H9 (cell line): ENCODE measurements around the gene MAP3K1. TPM values are rescaled to one million over a fixed set of nuclear protein-coding genes. Genes with fewer than 3 reads are reported as not detected.

Experiments
- DNase-seq: peaks from one replicate; pipeline ENCODE4 v3.0.0-alpha.2; 2017
- H2AFZ ChIP-seq: one replicate; pipeline ENCODE4 v1.6.1; 2013; ENCODE audit warnings: mild to moderate bottlenecking, low read length, control low read depth, moderate library complexity
- H2AK5ac ChIP-seq: 2 replicates; pipeline ENCODE4 v1.6.1; 2013; ENCODE audit warnings: low read length, control low read depth, mixed read lengths; ENCODE audit not compliant: insufficient read length
- H2BK120ac ChIP-seq: one replicate; pipeline ENCODE4 v1.6.1; 2013; ENCODE audit warnings: low read depth, mild to moderate bottlenecking, low read length, control low read depth, inconsistent platforms; ENCODE audit not compliant: poor library complexity, severe bottlenecking
- H2BK12ac ChIP-seq: 2 replicates; pipeline ENCODE4 v1.6.1; 2013; ENCODE audit warnings: low read length, control low read depth, mixed read lengths, low read depth; ENCODE audit not compliant: insufficient read length
- H2BK15ac ChIP-seq: 2 replicates; pipeline ENCODE4 v1.6.1; 2013; ENCODE audit warnings: low read depth, low read length, control low read depth
- H2BK20ac ChIP-seq: one replicate; pipeline ENCODE4 v1.6.1; 2013; ENCODE audit warnings: low read depth, mild to moderate bottlenecking, low read length, control low read depth, inconsistent platforms; ENCODE audit not compliant: poor library complexity, severe bottlenecking
- H2BK5ac ChIP-seq: 2 replicates; pipeline ENCODE4 v1.6.1; 2013; ENCODE audit warnings: low read length, control low read depth, mixed read lengths; ENCODE audit not compliant: insufficient read length
- H3K14ac ChIP-seq: 2 replicates; pipeline ENCODE4 v1.6.1; 2013; ENCODE audit warnings: low read length, control low read depth; ENCODE audit not compliant: insufficient read depth
- H3K18ac ChIP-seq: 2 replicates; pipeline ENCODE4 v1.6.1; 2013; ENCODE audit warnings: low read depth, mild to moderate bottlenecking, mixed read lengths, low read length, control low read depth; ENCODE audit not compliant: insufficient read length
- H3K23ac ChIP-seq: 2 replicates; pipeline ENCODE4 v1.6.1; 2013; ENCODE audit warnings: low read length, control low read depth, mixed read lengths, low read depth; ENCODE audit not compliant: insufficient read length
- H3K23me2 ChIP-seq: 2 replicates; pipeline ENCODE4 v1.6.1; 2013; ENCODE audit warnings: low read depth, mild to moderate bottlenecking, mixed read lengths, low read length, control low read depth; ENCODE audit not compliant: insufficient read length, poor library complexity, severe bottlenecking
- H3K27ac ChIP-seq: 2 replicates; pipeline ENCODE4 v1.5.1; 2013; ENCODE audit warnings: low read length, control low read depth, mixed read lengths, low read depth; ENCODE audit not compliant: insufficient read length
- H3K27me3 ChIP-seq: 2 replicates; pipeline ENCODE4 v1.6.1; 2013; ENCODE audit warnings: low read length, control low read depth, inconsistent platforms; ENCODE audit not compliant: insufficient read depth
- H3K4ac ChIP-seq: 2 replicates; pipeline ENCODE4 v1.6.1; 2013; ENCODE audit warnings: low read depth, mild to moderate bottlenecking, control low read depth, inconsistent platforms, low read length, moderate library complexity
- H3K4me1 ChIP-seq: 2 replicates; pipeline ENCODE4 v1.6.1; 2013; ENCODE audit warnings: low read length, control low read depth, inconsistent platforms; ENCODE audit not compliant: insufficient read depth
- H3K4me2 ChIP-seq: 2 replicates; pipeline ENCODE4 v1.6.1; 2013; ENCODE audit warnings: low read length, control low read depth, mixed read lengths; ENCODE audit not compliant: insufficient read length, insufficient read depth
- H3K56ac ChIP-seq: 2 replicates; pipeline ENCODE4 v1.6.1; 2013; ENCODE audit warnings: low read depth, mild to moderate bottlenecking, mixed read lengths, low read length, control low read depth; ENCODE audit not compliant: insufficient read length
- H3K79me1 ChIP-seq: 2 replicates; pipeline ENCODE4 v1.6.1; 2013; ENCODE audit warnings: low read depth, mild to moderate bottlenecking, moderate library complexity, low read length, control low read depth, inconsistent platforms; ENCODE audit not compliant: insufficient read depth, poor library complexity, severe bottlenecking
- H3K79me2 ChIP-seq: 2 replicates; pipeline ENCODE4 v1.6.1; 2013; ENCODE audit warnings: low read length, control low read depth, inconsistent platforms; ENCODE audit not compliant: insufficient read depth
- H3K9ac ChIP-seq: 2 replicates; pipeline ENCODE4 v1.6.1; 2013; ENCODE audit warnings: low read length, control low read depth, mixed read lengths; ENCODE audit not compliant: insufficient read length; ENCODE audit errors: extremely low read depth
- H3K9me3 ChIP-seq: one replicate; pipeline ENCODE4 v1.6.1; 2013; ENCODE audit warnings: low read depth, low read length, inconsistent platforms; ENCODE audit not compliant: control insufficient read depth
- H3T11ph ChIP-seq: one replicate; pipeline ENCODE4 v1.6.1; 2013; ENCODE audit warnings: mild to moderate bottlenecking, low read length, control low read depth, inconsistent platforms
- H4K20me1 ChIP-seq: one replicate; pipeline ENCODE4 v1.6.1; 2013; ENCODE audit not compliant: control insufficient read depth, insufficient read length, insufficient read depth
- H4K5ac ChIP-seq: 2 replicates; pipeline ENCODE4 v1.6.1; 2013; ENCODE audit warnings: low read depth, mild to moderate bottlenecking, mixed read lengths, low read length, control low read depth; ENCODE audit not compliant: insufficient read length
- H4K8ac ChIP-seq: replicated peaks from 2 replicates; pipeline ENCODE4 v1.6.1; 2013; ENCODE audit warnings: low read length, control low read depth, mixed read lengths, low read depth; ENCODE audit not compliant: insufficient read length
- H4K91ac ChIP-seq: 2 replicates; pipeline ENCODE4 v1.6.1; 2013; ENCODE audit warnings: low read depth, mild to moderate bottlenecking, moderate library complexity, mixed read lengths, low read length, control low read depth; ENCODE audit not compliant: insufficient read length
- H3K27ac Mint-ChIP-seq, 3 experiments: 2 replicates in 2 of 3; 3 replicates in 1 of 3; pipeline ENCODE4 v1.8.0; 2020 to 2021; ENCODE audit warnings: mixed read lengths in 3 of 3, mild to moderate bottlenecking in 1 of 3, moderate library complexity in 1 of 3
- H3K27me3 Mint-ChIP-seq: 2 replicates; pipeline ENCODE4 v1.8.0; 2021; ENCODE audit warnings: low read depth, mild to moderate bottlenecking, moderate library complexity, mixed read lengths
- H3K36me3 Mint-ChIP-seq, 3 experiments: 2 replicates in 2 of 3; 3 replicates in 1 of 3; pipeline ENCODE4 v1.8.0; 2020 to 2021; ENCODE audit warnings: low read depth in 3 of 3, mixed read lengths in 3 of 3; ENCODE audit not compliant: insufficient read depth in 1 of 3
- H3K4me1 Mint-ChIP-seq, 2 experiments: 2 replicates each; pipeline ENCODE4 v1.8.0; 2020; ENCODE audit warnings: mixed read lengths in 2 of 2
- H3K4me3 Mint-ChIP-seq, 2 experiments: 2 replicates in 1 of 2; 3 replicates in 1 of 2; pipeline ENCODE4 v1.8.0; 2020 to 2021; ENCODE audit warnings: mild to moderate bottlenecking in 2 of 2, mixed read lengths in 2 of 2, moderate library complexity in 1 of 2
- H3K9me3 Mint-ChIP-seq, 2 experiments: 2 replicates in 1 of 2; 3 replicates in 1 of 2; pipeline ENCODE4 v1.8.0; 2020; ENCODE audit warnings: mild to moderate bottlenecking in 2 of 2, mixed read lengths in 2 of 2, moderate library complexity in 1 of 2
- WGBS: extraction: QIAGEN DNeasy Blood & Tissue Kit; methylation state at CpG from one replicate; pipeline ENCODE4 v1.1.7; 2013; ENCODE audit warnings: missing lambda C conversion rate, low lambda C conversion rate, mixed read lengths; ENCODE audit not compliant: insufficient read length; ENCODE audit errors: extremely low coverage; 5-methylcytosine and 5-hydroxymethylcytosine counted together
- total RNA-seq: library from RNA; stranded (reverse); gene quantifications from 2 replicates; pipeline ENCODE4 v1.2.1, GENCODE V29; 2021
- TF ChIP-seq, protein P1 (sequence below): fragments of 200-600 bp; sonication (generic); conservative IDR thresholded peaks from 3 replicates; pipeline ENCODE4 v1.8.0; 2021; ENCODE audit warnings: antibody characterized with exemption, mild to moderate bottlenecking

The MAP3K1 gene
- total RNA-seq, 1 experiment from 2014 or later = 11.1 TPM

DNA sequence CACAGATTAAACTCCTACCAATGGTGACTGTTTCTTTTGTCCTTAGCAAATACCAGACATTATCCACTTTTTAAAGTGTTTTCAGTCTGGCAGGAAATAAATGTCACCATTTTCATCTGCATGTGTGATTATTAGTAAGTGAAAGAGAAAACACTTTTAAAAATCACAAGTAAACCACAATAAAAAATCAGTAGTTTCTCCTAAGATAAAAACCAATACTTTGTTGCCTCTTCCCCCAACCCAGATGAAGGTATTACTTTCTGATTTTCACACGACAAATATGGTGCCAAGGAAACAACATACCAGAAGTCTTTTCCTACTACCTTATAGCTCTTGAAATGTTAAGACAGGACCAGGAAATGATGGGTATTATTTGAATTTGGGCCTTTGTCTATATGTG lies 11.5 kb upstream of the MAP3K1 start:
- TF ChIP-seq, protein P1, sequence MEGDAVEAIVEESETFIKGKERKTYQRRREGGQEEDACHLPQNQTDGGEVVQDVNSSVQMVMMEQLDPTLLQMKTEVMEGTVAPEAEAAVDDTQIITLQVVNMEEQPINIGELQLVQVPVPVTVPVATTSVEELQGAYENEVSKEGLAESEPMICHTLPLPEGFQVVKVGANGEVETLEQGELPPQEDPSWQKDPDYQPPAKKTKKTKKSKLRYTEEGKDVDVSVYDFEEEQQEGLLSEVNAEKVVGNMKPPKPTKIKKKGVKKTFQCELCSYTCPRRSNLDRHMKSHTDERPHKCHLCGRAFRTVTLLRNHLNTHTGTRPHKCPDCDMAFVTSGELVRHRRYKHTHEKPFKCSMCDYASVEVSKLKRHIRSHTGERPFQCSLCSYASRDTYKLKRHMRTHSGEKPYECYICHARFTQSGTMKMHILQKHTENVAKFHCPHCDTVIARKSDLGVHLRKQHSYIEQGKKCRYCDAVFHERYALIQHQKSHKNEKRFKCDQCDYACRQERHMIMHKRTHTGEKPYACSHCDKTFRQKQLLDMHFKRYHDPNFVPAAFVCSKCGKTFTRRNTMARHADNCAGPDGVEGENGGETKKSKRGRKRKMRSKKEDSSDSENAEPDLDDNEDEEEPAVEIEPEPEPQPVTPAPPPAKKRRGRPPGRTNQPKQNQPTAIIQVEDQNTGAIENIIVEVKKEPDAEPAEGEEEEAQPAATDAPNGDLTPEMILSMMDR = no peak
- no CpG with 5 or more reads among the region's 1 CpG for WGBS

More for the DNA sequence above, 11.5 kb upstream of the MAP3K1 start:
- H2AK5ac ChIP-seq = no peak overlapping the region
- no peak overlapping the region for H3K4me2 ChIP-seq
- Mint-ChIP-seq H3K9me3 (no peaks in the 10 kb centered on the region), H3K27ac (no peak overlapping the region), H3K27me3 (peaks cover 2% of the 10 kb centered on the region; the same call in 1 of the 2 replicates), H3K36me3 (no peaks in the 10 kb centered on the region), H3K4me1 (no peaks in the 10 kb centered on the region), H3K4me3 (no peak overlapping the region)
- H3K79me2 ChIP-seq = no peaks in the 10 kb centered on the region
- no peak overlapping the region for H2AFZ ChIP-seq
- no peak overlapping the region for H3K9ac ChIP-seq
- no peaks in the 10 kb centered on the region for H3K79me1 ChIP-seq
- no peak overlapping the region for H3K18ac ChIP-seq
- no peak overlapping the region for H3K56ac ChIP-seq
- H3T11ph ChIP-seq = no peak overlapping the region
- H2BK15ac ChIP-seq = no peak overlapping the region
- no peak overlapping the region for H2BK12ac ChIP-seq
- H3K23ac ChIP-seq = no peak overlapping the region
- H4K91ac ChIP-seq = no peak overlapping the region
- H4K8ac ChIP-seq = no peak overlapping the region
- no peak overlapping the region for H2BK20ac ChIP-seq
- no peaks in the 10 kb centered on the region for H3K27me3 ChIP-seq
- H3K27ac ChIP-seq = no peak overlapping the region
- DNase-seq = no peak
- H3K23me2 ChIP-seq = no peaks in the 10 kb centered on the region
- no peak overlapping the region for H3K14ac ChIP-seq
- no peaks in the 10 kb centered on the region for H3K4me1 ChIP-seq
- H3K9me3 ChIP-seq = no peaks in the 10 kb centered on the region
- no peak overlapping the region for H2BK120ac ChIP-seq
- H4K20me1 ChIP-seq = no peaks in the 10 kb centered on the region
- no peak overlapping the region for H2BK5ac ChIP-seq
- H3K4ac ChIP-seq = no peak overlapping the region
- H4K5ac ChIP-seq = no peak overlapping the region
